Measurements from ENCODE around the gene NR6A1.

NR6A1 gene

GRCh38 chr9:124583134-124583533 is 188.0 kb downstream of the NR6A1 start:
- Histone ChIP-seq H3K9me3 (ENCODE audit: control insufficient read depth, insufficient read depth, low read depth, low read length) (no peaks in the 10 kb centered on the region), H3K36me3 (ENCODE audit: control insufficient read depth in 2 of 2, insufficient read depth in 1 of 2, low read length in 2 of 2) (no peaks in the 10 kb centered on the region), H3K27ac (ENCODE audit: extremely low read depth, low read depth, low read length) (no peak overlapping the region), H3K4me1 (ENCODE audit: control insufficient read depth, insufficient read depth, low read length) (no peaks in the 10 kb centered on the region), H3K4me3 (ENCODE audit: low read depth, low read length) (no peak overlapping the region)
- CTCF ChIA-PET = interaction anchor here (0.6 kb wide), 1 partner anchor 950 kb away, joined by 4 read pairs; no protein-coding TSS in a partner anchor
- POLR2A ChIA-PET = no interaction called here
- TF ChIP-seq ZNF214 (tag by site-specific recombination; IDR thresholded peaks at IDR 0.05; ENCODE audit: borderline replicate concordance) = no peak
- 0 out of 2 replicates have a peak, but pooled peaks have one; percentile 21 for TF ChIP-seq ZFHX2 (tag by site-specific recombination; conservative IDR thresholded peaks at IDR 0.05)

- Histone ChIP-seq H3K9me3 (ENCODE audit: control insufficient read depth, insufficient read depth, low read depth, low read length) (no peaks in the 10 kb centered on the region), H3K4me1 (ENCODE audit: control insufficient read depth, insufficient read depth, low read length) (no peaks in the 10 kb centered on the region), H3K27ac (ENCODE audit: extremely low read depth, low read depth, low read length) (no peak overlapping the region), H3K4me3 (ENCODE audit: low read depth, low read length) (no peak overlapping the region), H3K36me3 (ENCODE audit: control insufficient read depth in 2 of 2, insufficient read depth in 1 of 2, low read length in 2 of 2) (no peaks in the 10 kb centered on the region)
- POLR2A ChIA-PET = no interaction called here
- TF ChIP-seq ZNF223 (tag by site-specific recombination; IDR thresholded peaks at IDR 0.05) = no peak
- no peak for TF ChIP-seq KLF7 (tag by site-specific recombination; IDR thresholded peaks at IDR 0.05; ENCODE audit: borderline replicate concordance)
- TF ChIP-seq ZEB2 (tag by site-specific recombination; IDR thresholded peaks at IDR 0.05) = no peak
- no peak for TF ChIP-seq ZBTB17 (tag by site-specific recombination; IDR thresholded peaks at IDR 0.05)
- no peak for TF ChIP-seq ZFP37 (tag by site-specific recombination; IDR thresholded peaks at IDR 0.05)
- TF ChIP-seq ZNF747 (tag by site-specific recombination; IDR thresholded peaks at IDR 0.05) = no peak
- no peak for TF ChIP-seq ZNF777 (tag by site-specific recombination; IDR thresholded peaks at IDR 0.05; ENCODE audit: borderline replicate concordance)
- TF ChIP-seq ZNF112 (tag by site-specific recombination; IDR thresholded peaks at IDR 0.05) = no peak
- CTCF ChIA-PET = interaction anchor here (1.0 kb wide), 1 partner anchor 37 kb away, joined by 3 read pairs; no protein-coding TSS in a partner anchor
Observed at GRCh38 chr9:124580186-124580585, 190.9 kb downstream of the NR6A1 start.

- ChIA-PET POLR2A (no interaction called here), CTCF (interaction anchor here (0.7 to 4.5 kb wide), 3 partner anchors 8 to 25 kb away, joined by 3 to 30 read pairs (median 5); no protein-coding TSS in a partner anchor)
- no peak overlapping the region for H3K4me3 ChIP-seq (ENCODE audit: low read depth, low read length)
- no peaks in the 10 kb centered on the region for H3K9me3 ChIP-seq (ENCODE audit: control insufficient read depth, insufficient read depth, low read depth, low read length)
- H3K27ac ChIP-seq (ENCODE audit: extremely low read depth, low read depth, low read length) = no peak overlapping the region
- no peaks in the 10 kb centered on the region for H3K36me3 ChIP-seq (ENCODE audit: control insufficient read depth in 2 of 2, insufficient read depth in 1 of 2, low read length in 2 of 2)
- H3K4me1 ChIP-seq (ENCODE audit: control insufficient read depth, insufficient read depth, low read length) = no peaks in the 10 kb centered on the region
- TF ChIP-seq ZNF248 (tag by site-specific recombination; IDR thresholded peaks at IDR 0.05) (no peak), ZBTB17 (tag by site-specific recombination; IDR thresholded peaks at IDR 0.05) (no peak), ZNF335 (tag by site-specific recombination; conservative IDR thresholded peaks at IDR 0.05) (no peak), ZNF16 (tag by site-specific recombination; IDR thresholded peaks at IDR 0.05; ENCODE audit: low read depth) (no peak), ZBTB20 (tag by site-specific recombination; IDR thresholded peaks at IDR 0.05) (no peak), ZNF157 (tag by site-specific recombination; IDR thresholded peaks at IDR 0.05) (no peak), ZNF2 (tag by site-specific recombination; IDR thresholded peaks at IDR 0.05) (no peak), GLIS2 (tag by site-specific recombination; IDR thresholded peaks at IDR 0.05) (no peak), PRDM2 (tag by site-specific recombination; IDR thresholded peaks at IDR 0.05; ENCODE audit: borderline replicate concordance) (no peak), ZNF777 (tag by site-specific recombination; IDR thresholded peaks at IDR 0.05; ENCODE audit: borderline replicate concordance) (no peak), PBX3 (CRISPR knock-in tag; IDR thresholded peaks at IDR 0.05) (no peak), ZNF776 (tag by site-specific recombination; IDR thresholded peaks at IDR 0.05; ENCODE audit: borderline replicate concordance) (no peak), FEZF1 (tag by site-specific recombination; IDR thresholded peaks at IDR 0.05) (no peak), GLI2 (tag by site-specific recombination; IDR thresholded peaks at IDR 0.05; ENCODE audit: borderline replicate concordance, low read depth) (no peak), ZNF311 (tag by site-specific recombination; IDR thresholded peaks at IDR 0.05; ENCODE audit: borderline replicate concordance) (no peak), REPIN1 (tag by site-specific recombination; IDR thresholded peaks at IDR 0.05; ENCODE audit: low read depth) (no peak), PRDM6 (tag by site-specific recombination; IDR thresholded peaks at IDR 0.05) (no peak)
Observed at GRCh38 chr9:124576751-124577150, 194.4 kb downstream of the NR6A1 start.

Measured in HEK293 (cell line).